Small intestine (tissue), 7 donors: ENCODE data around the gene ZC3H18. TPM values are rescaled to one million over a fixed set of nuclear protein-coding genes. Genes with fewer than 3 reads are reported as not detected.

Source experiments
- DNase-seq, 2 donors: peaks; one replicate each; pipeline versions ENCODE4 v3.0.0 to v3.0.0-alpha.2; 2013
- FAIRE-seq: peaks from 2 replicates; lab custom pipeline; 2012; peaks lifted over from hg19 to GRCh38; lab: Jason Lieb, UNC
- H3K27ac ChIP-seq, 3 donors: one replicate each; pipeline ENCODE4 v1.5.1; 2013; ENCODE audit warnings: low read length in 2 of 3, mild to moderate bottlenecking in 2 of 3, control low read depth in 1 of 3, inconsistent platforms in 1 of 3, low read depth in 1 of 3, moderate library complexity in 1 of 3
- H3K27me3 ChIP-seq, 3 donors: one replicate each; pipeline ENCODE4 v1.6.1; 2013; ENCODE audit warnings: low read length in 3 of 3, inconsistent platforms in 1 of 3; ENCODE audit not compliant: control insufficient read depth in 3 of 3, insufficient read depth in 3 of 3
- H3K36me3 ChIP-seq, 3 donors: one replicate each; pipeline ENCODE4 v1.6.1; 2013; ENCODE audit warnings: low read length in 3 of 3, inconsistent platforms in 1 of 3, low read depth in 1 of 3, mild to moderate bottlenecking in 1 of 3, moderate library complexity in 1 of 3; ENCODE audit not compliant: control insufficient read depth in 3 of 3, insufficient read depth in 2 of 3
- H3K4me1 ChIP-seq, 3 donors: one replicate each; pipeline ENCODE4 v1.6.1; 2013; ENCODE audit warnings: low read length in 2 of 3, inconsistent platforms in 1 of 3, low read depth in 1 of 3, mild to moderate bottlenecking in 1 of 3, moderate library complexity in 1 of 3; ENCODE audit not compliant: control insufficient read depth in 3 of 3, insufficient read depth in 2 of 3
- H3K4me3 ChIP-seq, 3 donors: one replicate each; pipeline ENCODE4 v1.5.1; 2013; ENCODE audit warnings: low read length in 3 of 3, control low read depth in 1 of 3, inconsistent platforms in 1 of 3, low read depth in 1 of 3, mild to moderate bottlenecking in 1 of 3, moderate library complexity in 1 of 3
- H3K9me3 ChIP-seq, 2 donors: one replicate each; pipeline ENCODE4 v1.6.1; 2013; ENCODE audit warnings: low read depth in 1 of 2, low read length in 1 of 2; ENCODE audit not compliant: control insufficient read depth in 2 of 2, insufficient read depth in 1 of 2
- WGBS, 3 donors: extraction: QIAGEN DNeasy Blood & Tissue Kit; methylation state at CpG; one replicate each; pipeline ENCODE4 v1.1.7; 2013; 5-methylcytosine and 5-hydroxymethylcytosine counted together
- polyA plus RNA-seq, 4 donors: library from polyadenylated mRNA; stranded (reverse) in 3 of 4; unstranded in 1 of 4; fragments of 200-250 nt in 3 of 4; fragments of 120-200 nt in 1 of 4; gene quantifications; one replicate each; pipeline versions ENCODE4 v1.2.1 to v1.2.3, GENCODE V29; 2013
- donor health status: healthy with polysubstance abuse.
- donor health status: control.
- donor health status: control.
- donor health status: Bipolar disorder and iron deficiency.
- donor health status: healthy.

Gene ZC3H18
- polyA plus RNA-seq, 4 donors: 19.7 to 31.9 (median 28.2) TPM

DNA sequence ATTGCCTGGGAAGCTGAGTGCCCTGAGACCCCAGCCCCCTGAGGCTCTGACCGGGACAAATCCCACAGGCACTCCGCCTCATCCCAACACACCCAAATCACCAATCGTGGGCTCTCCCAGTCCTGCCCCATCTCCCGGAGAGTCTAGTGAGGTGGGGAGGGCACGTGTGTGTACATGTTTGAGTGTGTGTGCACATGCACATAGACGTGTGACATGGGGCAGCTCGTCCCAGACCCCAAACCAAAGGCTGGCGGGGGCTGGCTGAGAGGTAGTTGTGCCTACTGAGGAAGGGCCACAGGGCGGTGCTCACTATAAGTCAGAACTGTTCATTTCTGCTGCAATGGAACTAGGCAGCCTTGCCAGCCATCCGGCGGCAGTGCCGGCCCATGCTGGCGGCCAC, 107.5 kb downstream of the ZC3H18 start:
- no peaks in the 10 kb centered on the region for H3K9me3 ChIP-seq
- peaks cover 0 to 7% (median 0%) of the 10 kb centered on the region in 3 donors for H3K36me3 ChIP-seq
- no peak for DNase-seq
- peaks cover 0 to 29% (median 0%) of the 10 kb centered on the region in 3 donors for H3K27me3 ChIP-seq
- H3K4me1 ChIP-seq: no peaks in the 10 kb centered on the region
- 82 to 85% (median 84%) methylated on average over 13 of the region's 13 CpGs for WGBS, 3 donors
- no peak for FAIRE-seq
- no peak overlapping the region for H3K4me3 ChIP-seq
- no peak overlapping the region for H3K27ac ChIP-seq

DNA sequence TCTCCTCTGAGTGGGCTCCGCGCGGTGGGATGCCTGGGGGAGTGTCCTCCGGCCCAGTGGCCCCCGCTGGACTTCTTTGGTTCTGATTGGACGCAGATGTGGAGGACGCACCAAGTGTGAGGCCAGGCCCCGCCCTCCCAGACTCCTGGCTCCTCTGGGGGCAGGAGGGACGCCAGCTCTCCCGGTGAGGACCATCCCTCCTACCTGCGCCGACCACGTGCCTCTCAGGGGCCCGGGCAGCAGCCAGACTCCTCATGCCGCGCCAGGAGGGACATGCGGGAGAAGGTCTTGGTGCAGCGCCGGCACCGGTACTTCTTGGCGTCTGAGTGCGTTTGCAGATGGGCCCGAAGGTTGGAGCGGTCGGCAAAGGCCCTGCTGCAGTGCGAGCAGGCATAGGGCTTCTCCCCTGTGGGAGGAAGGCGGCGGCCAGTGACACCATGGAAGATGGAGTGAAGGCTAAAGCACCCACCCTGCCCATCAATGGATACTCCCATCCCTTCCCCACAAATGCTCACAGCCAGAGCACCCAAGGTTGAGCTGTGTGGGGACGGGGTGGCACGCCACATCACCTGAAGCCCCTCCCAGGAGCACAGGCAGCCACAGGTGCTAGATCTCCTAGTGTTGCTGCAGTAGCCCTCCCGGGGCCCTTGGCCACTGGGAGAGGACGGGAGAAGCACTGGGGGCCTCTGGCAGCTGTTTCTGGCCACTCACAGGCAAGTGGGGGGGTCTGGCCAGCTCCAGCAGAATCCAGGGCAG, 108.2 kb downstream of the ZC3H18 start:
- no peak for DNase-seq
- no peak for FAIRE-seq
- Histone ChIP-seq H3K36me3 (peaks cover 0 to 7% (median 0%) of the 10 kb centered on the region in 3 donors), H3K4me1 (no peaks in the 10 kb centered on the region), H3K9me3 (no peaks in the 10 kb centered on the region), H3K27ac (no peak overlapping the region), H3K4me3 (no peak overlapping the region), H3K27me3 (peaks cover 0 to 29% (median 0%) of the 10 kb centered on the region in 3 donors)
- 74 to 83% (median 77%) methylated on average over 30 to 32 of the region's 32 CpGs for WGBS, 3 donors

DNA sequence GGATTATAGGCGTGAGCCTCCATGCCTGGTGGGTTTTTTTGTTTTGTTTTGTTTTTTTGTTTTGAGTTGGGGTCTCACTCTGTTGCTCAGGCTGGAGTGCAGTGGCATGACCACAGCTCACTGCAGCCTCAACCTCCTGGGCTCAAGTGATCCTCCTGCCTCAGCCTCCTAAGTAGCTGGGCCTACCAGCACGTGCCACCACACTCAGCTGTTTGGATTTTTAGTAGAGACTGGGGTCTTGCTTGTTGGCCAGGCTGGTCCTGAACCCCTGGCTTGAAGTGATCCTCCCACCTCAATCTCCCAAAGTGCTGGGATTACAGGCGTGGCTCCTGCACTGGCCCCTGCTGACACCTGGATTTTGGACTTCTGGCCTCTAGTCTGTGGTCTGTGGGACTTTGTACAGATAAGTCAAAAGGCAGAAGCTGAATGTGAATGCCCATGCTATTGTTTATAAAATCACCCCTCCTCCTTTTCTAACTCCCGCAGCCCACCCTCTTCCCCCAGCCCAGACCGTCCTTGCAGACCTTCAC, 110.4 kb downstream of the ZC3H18 start:
- 77 to 83% (median 82%) methylated on average over 5 of the region's 5 CpGs for WGBS, 3 donors
- Histone ChIP-seq H3K9me3 (no peaks in the 10 kb centered on the region), H3K4me3 (no peak overlapping the region), H3K36me3 (no peaks in the 10 kb centered on the region), H3K27ac (peak overlapping the region in 1 of 3 donors; percentile 18), H3K27me3 (peaks cover 0 to 50% (median 2%) of the 10 kb centered on the region in 3 donors), H3K4me1 (peaks cover 0 to 9% (median 0%) of the 10 kb centered on the region in 3 donors)
- DNase-seq: no peak
- no peak for FAIRE-seq

DNA sequence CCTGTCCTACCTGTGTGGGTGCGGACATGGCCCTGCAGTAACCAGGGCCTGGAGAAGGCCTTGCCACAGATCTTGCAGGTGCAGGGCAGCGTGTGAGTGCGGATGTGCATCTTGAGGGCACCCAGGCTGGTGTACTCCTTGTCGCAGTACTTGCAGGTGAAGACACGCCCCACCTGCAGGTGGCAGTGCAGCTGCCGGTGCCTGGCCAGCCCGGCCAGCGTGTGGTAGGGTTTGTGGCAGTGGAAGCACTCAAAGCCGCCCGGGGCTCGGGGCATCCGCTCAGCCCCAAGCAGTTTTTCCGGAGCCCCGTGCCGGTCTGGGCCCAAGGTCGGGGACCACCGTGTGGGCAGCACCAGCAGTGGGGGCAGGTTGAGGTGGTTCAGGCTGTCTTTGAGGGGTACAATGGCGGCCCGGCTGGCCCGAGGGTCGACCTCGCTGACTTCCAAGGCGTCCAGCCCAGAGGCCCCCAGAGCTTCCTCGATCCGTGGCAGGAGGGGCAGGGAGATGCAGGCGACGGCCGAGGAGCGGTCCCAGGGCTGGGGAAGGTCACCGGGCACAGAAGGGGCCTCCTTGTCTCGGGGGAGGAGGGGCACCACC, 111.0 kb downstream of the ZC3H18 start:
- Histone ChIP-seq H3K27ac (peak overlapping the region in 1 of 3 donors; percentile 90), H3K27me3 (peaks cover 0 to 56% (median 2%) of the 10 kb centered on the region in 3 donors), H3K4me1 (peaks cover 0 to 15% (median 0%) of the 10 kb centered on the region in 3 donors), H3K9me3 (no peaks in the 10 kb centered on the region), H3K4me3 (no peak overlapping the region), H3K36me3 (no peaks in the 10 kb centered on the region)
- DNase-seq (peak; percentile 21 to 59), FAIRE-seq (no peak)
- 55 to 65% (median 60%) methylated on average over 31 of the region's 31 CpGs for WGBS, 3 donors

Other genes starting within 250 kb of the ZC3H18 start
- under 1 TPM in 3 of 4 donors, not detected in 1; under 0.01 to 0.64 (median 0.30) TPM for gene ZNF469, start 187.4 kb upstream of the ZC3H18 start, polyA plus RNA-seq
- gene ZFPM1, start 117.1 kb upstream of the ZC3H18 start, polyA plus RNA-seq: 10 to 100 TPM in 2 of 4 donors, 1 to 10 TPM in 2; 8.1 to 26.6 (median 12.0) TPM
- under 1 TPM in 1 of 4 donors, not detected in 3; 0.19 TPM for gene IL17C, start 68.2 kb downstream of the ZC3H18 start, polyA plus RNA-seq
- gene CYBA, start 80.7 kb downstream of the ZC3H18 start, polyA plus RNA-seq: 100 to 1,000 TPM in 3 of 4 donors, 10 to 100 TPM in 1; 61.1 to 320 (median 175) TPM
- gene MVD, start 92.7 kb downstream of the ZC3H18 start, polyA plus RNA-seq: 100 to 1,000 TPM in 1 of 4 donors, 10 to 100 TPM in 3; 28.4 to 115 (median 34.9) TPM
- gene SNAI3, start 116.1 kb downstream of the ZC3H18 start, polyA plus RNA-seq: 1 to 10 TPM in 2 of 4 donors, under 1 TPM in 2; 0.45 to 3.2 (median 0.86) TPM
- 10 to 100 TPM in 3 of 4 donors, 1 to 10 TPM in 1; 9.2 to 15.1 (median 12.1) TPM for gene RNF166, start 136.0 kb downstream of the ZC3H18 start, polyA plus RNA-seq
- gene CTU2, start 136.1 kb downstream of the ZC3H18 start, polyA plus RNA-seq: 10 to 100 TPM in 3 of 4 donors, 1 to 10 TPM in 1; 7.8 to 15.0 (median 11.2) TPM
- 10 to 100 TPM; 22.8 to 95.0 (median 57.7) TPM for gene PIEZO1, start 214.8 kb downstream of the ZC3H18 start, polyA plus RNA-seq
- gene CDT1, start 233.4 kb downstream of the ZC3H18 start, polyA plus RNA-seq: 10 to 100 TPM in 2 of 4 donors, 1 to 10 TPM in 2; 1.1 to 16.7 (median 9.0) TPM
- gene APRT, start 241.5 kb downstream of the ZC3H18 start, polyA plus RNA-seq: 100 to 1,000 TPM; 121 to 255 (median 222) TPM